Stimulated activated CD4-positive, alpha-beta T cell treated with anti-CD3 and anti-CD28 coated beads, Interleukin-12 subunit alpha, Interleukin-12 subunit beta, amount 100 ng/mL, for 4 hours (primary cell): ENCODE measurements around the gene IMPACT.

Experiments used
- DNase-seq: peaks from one replicate; pipeline ENCODE4 v3.0.0-alpha.2; 2020

Gene IMPACT

GRCh38 chr18:24427484-24427883, 1.0 kb downstream of the IMPACT start:
- no peak for DNase-seq

GRCh38 chr18:24428709-24429108, 2.2 kb downstream of the IMPACT start:
- no peak for DNase-seq

GRCh38 chr18:24429188-24429587, 2.7 kb downstream of the IMPACT start:
- no peak for DNase-seq

GRCh38 chr18:24432618-24433017, 6.1 kb downstream of the IMPACT start:
- DNase-seq = no peak

- no peak for DNase-seq
These were observed 10.5 kb downstream of the IMPACT start for GRCh38 chr18:24436939-24437338.

GRCh38 chr18:24443870-24444269, 17.4 kb downstream of the IMPACT start:
- no peak for DNase-seq

- DNase-seq = no peak
These were observed 20.0 kb downstream of the IMPACT start for GRCh38 chr18:24446453-24446852.

GRCh38 chr18:24446953-24447538, 20.6 kb downstream of the IMPACT start:
- no peak for DNase-seq

- DNase-seq = no peak
These were observed 21.5 kb downstream of the IMPACT start for GRCh38 chr18:24447961-24448360.

- no peak for DNase-seq
These were observed 30.1 kb downstream of the IMPACT start for GRCh38 chr18:24456549-24456948.

- no peak for DNase-seq
These were observed 33.3 kb downstream of the IMPACT start for GRCh38 chr18:24459772-24460171.

- no peak for DNase-seq
These were observed 33.9 kb downstream of the IMPACT start, which contains the start of gene HRH4 for GRCh38 chr18:24460388-24460787. HRH4 (plus strand) TSS chr18:24460637; CDS start chr18:24460729, 92 bp downstream.

GRCh38 chr18:24461996-24462395, 35.5 kb downstream of the IMPACT start:
- no peak for DNase-seq

GRCh38 chr18:24462838-24463775, 36.6 kb downstream of the IMPACT start:
- DNase-seq = no peak

GRCh38 chr18:24465486-24465885, 39.0 kb downstream of the IMPACT start:
- DNase-seq = no peak

- no peak for DNase-seq
These were observed 40.3 kb downstream of the IMPACT start for GRCh38 chr18:24466771-24467170.

GRCh38 chr18:24470022-24470618, 43.6 kb downstream of the IMPACT start:
- DNase-seq = no peak

GRCh38 chr18:24470805-24471204, 44.3 kb downstream of the IMPACT start:
- no peak for DNase-seq

GRCh38 chr18:24472591-24472990, 46.1 kb downstream of the IMPACT start:
- DNase-seq = no peak

GRCh38 chr18:24474406-24474805, 47.9 kb downstream of the IMPACT start:
- DNase-seq = no peak

GRCh38 chr18:24475926-24476589, 49.6 kb downstream of the IMPACT start:
- no peak for DNase-seq

GRCh38 chr18:24479371-24479770, 52.9 kb downstream of the IMPACT start:
- DNase-seq = no peak

- DNase-seq = no peak
These were observed 56.4 kb downstream of the IMPACT start for GRCh38 chr18:24482821-24483220.
